ENCODE data around the gene SCUBE1.
A peak's percentile ranks its signal among the peaks of the same experiment; 100 is the strongest.

The SCUBE1 gene

GRCh38 chr22:43343262-43343669 lies at the start of gene SCUBE1:
Gene SCUBE1, minus strand, starts transcription at chr22:43343372. Its CDS starts 111 bp downstream, at chr22:43343261.
- in situ Hi-C loops (cut with MboI; ENCODE audit: low pct_unique_long_range_greater_than_20kb, low sequenced_read_pairs, unreplicated experiment): no loop called here
- TF ChIP-seq CTCF (IDR thresholded peaks at IDR 0.05; ENCODE audit: extremely low read depth, insufficient read depth, missing control alignments): no peak
- peak; percentile 78 for DNase-seq (ENCODE audit: low spot score)

GRCh38 chr22:43392385-43392989 lies 49.3 kb upstream of the SCUBE1 start:
- no peak for DNase-seq (ENCODE audit: low spot score)
- TF ChIP-seq CTCF (IDR thresholded peaks at IDR 0.05; ENCODE audit: extremely low read depth, insufficient read depth, missing control alignments): no peak
- in situ Hi-C loops (cut with MboI; ENCODE audit: low pct_unique_long_range_greater_than_20kb, low sequenced_read_pairs, unreplicated experiment): no loop called here

GRCh38 chr22:43391306-43391705 lies 48.1 kb upstream of the SCUBE1 start:
- in situ Hi-C loops (cut with MboI; ENCODE audit: low pct_unique_long_range_greater_than_20kb, low sequenced_read_pairs, unreplicated experiment): no loop called here
- DNase-seq (ENCODE audit: low spot score): no peak
- no peak for TF ChIP-seq CTCF (IDR thresholded peaks at IDR 0.05; ENCODE audit: extremely low read depth, insufficient read depth, missing control alignments)

GRCh38 chr22:43390872-43391271 lies 47.7 kb upstream of the SCUBE1 start:
- TF ChIP-seq CTCF (IDR thresholded peaks at IDR 0.05; ENCODE audit: extremely low read depth, insufficient read depth, missing control alignments): no peak
- in situ Hi-C loops (cut with MboI; ENCODE audit: low pct_unique_long_range_greater_than_20kb, low sequenced_read_pairs, unreplicated experiment): no loop called here
- DNase-seq (ENCODE audit: low spot score): no peak

GRCh38 chr22:43390166-43390565 lies 47.0 kb upstream of the SCUBE1 start:
- no peak for TF ChIP-seq CTCF (IDR thresholded peaks at IDR 0.05; ENCODE audit: extremely low read depth, insufficient read depth, missing control alignments)
- in situ Hi-C loops (cut with MboI; ENCODE audit: low pct_unique_long_range_greater_than_20kb, low sequenced_read_pairs, unreplicated experiment): no loop called here

GRCh38 chr22:43389227-43389836 lies 46.2 kb upstream of the SCUBE1 start:
- TF ChIP-seq CTCF (IDR thresholded peaks at IDR 0.05; ENCODE audit: extremely low read depth, insufficient read depth, missing control alignments): no peak
- in situ Hi-C loops (cut with MboI; ENCODE audit: low pct_unique_long_range_greater_than_20kb, low sequenced_read_pairs, unreplicated experiment): no loop called here
- DNase-seq (ENCODE audit: low spot score): no peak

More at GRCh38 chr22:43390166-43390565, 47.0 kb upstream of the SCUBE1 start:
- DNase-seq (ENCODE audit: low spot score): no peak

All from GM13977 (cell line).